Trophoblast cell (in vitro differentiated cells and primary cell): ENCODE data around the gene PPP4R1.
A peak's percentile ranks its signal among the peaks of the same experiment; 100 is the strongest.

Source experiments
- DNase-seq, 2 donors: peaks; one replicate each; pipeline ENCODE4 v3.0.0-alpha.2; 2016
- H2AFZ ChIP-seq: 2 replicates; pipeline ENCODE4 v1.6.1; 2013; ENCODE audit warnings: low read length, moderate library complexity, mild to moderate bottlenecking; ENCODE audit not compliant: insufficient read depth, poor library complexity
- H2AK5ac ChIP-seq: 2 replicates; pipeline ENCODE4 v1.6.1; 2013; ENCODE audit warnings: mild to moderate bottlenecking, low read length
- H2BK120ac ChIP-seq: 2 replicates; pipeline ENCODE4 v1.6.1; 2013; ENCODE audit warnings: low read length, mild to moderate bottlenecking, moderate library complexity; ENCODE audit not compliant: insufficient read depth, poor library complexity
- H2BK12ac ChIP-seq: 2 replicates; pipeline ENCODE4 v1.6.1; 2013; ENCODE audit warnings: mild to moderate bottlenecking, low read length, moderate library complexity
- H2BK5ac ChIP-seq: 2 replicates; pipeline ENCODE4 v1.6.1; 2013; ENCODE audit warnings: low read length, low read depth, moderate library complexity, mild to moderate bottlenecking; ENCODE audit not compliant: poor library complexity
- H3K14ac ChIP-seq: 2 replicates; pipeline ENCODE4 v1.6.1; 2013; ENCODE audit warnings: mild to moderate bottlenecking, low read length
- H3K18ac ChIP-seq: 2 replicates; pipeline ENCODE4 v1.6.1; 2013; ENCODE audit warnings: mild to moderate bottlenecking, low read length
- H3K23ac ChIP-seq: 2 replicates; pipeline ENCODE4 v1.6.1; 2013; ENCODE audit warnings: low read length
- H3K27ac ChIP-seq: 2 replicates; pipeline ENCODE4 v1.5.1; 2013; ENCODE audit warnings: low read depth, mild to moderate bottlenecking, inconsistent platforms, low read length, moderate library complexity
- H3K27me3 ChIP-seq: 2 replicates; pipeline ENCODE4 v1.6.1; 2013; ENCODE audit warnings: inconsistent platforms, mild to moderate bottlenecking, low read length, moderate library complexity; ENCODE audit not compliant: insufficient read depth
- H3K36me3 ChIP-seq, 2 experiments: 1 replicate in 1 of 2; 2 replicates in 1 of 2; pipeline ENCODE4 v1.6.1; 2013; ENCODE audit warnings: low read length in 2 of 2, mild to moderate bottlenecking in 2 of 2, moderate library complexity in 1 of 2; ENCODE audit not compliant: insufficient read depth in 2 of 2, control insufficient read depth in 1 of 2
- H3K4ac ChIP-seq: 2 replicates; pipeline ENCODE4 v1.6.1; 2013; ENCODE audit warnings: low read depth, mild to moderate bottlenecking, low read length, moderate library complexity
- H3K4me1 ChIP-seq, 2 experiments: 1 replicate in 1 of 2; 2 replicates in 1 of 2; pipeline ENCODE4 v1.6.1; 2013; ENCODE audit warnings: low read length in 2 of 2, mild to moderate bottlenecking in 2 of 2, moderate library complexity in 1 of 2; ENCODE audit not compliant: insufficient read depth in 2 of 2, control insufficient read depth in 1 of 2
- H3K4me2 ChIP-seq: 2 replicates; pipeline ENCODE4 v1.6.1; 2013; ENCODE audit warnings: inconsistent platforms, mild to moderate bottlenecking, low read length, moderate library complexity
- H3K4me3 ChIP-seq: 2 replicates; pipeline ENCODE4 v1.5.1; 2013; ENCODE audit warnings: mild to moderate bottlenecking, low read depth, low read length, inconsistent platforms
- H3K79me1 ChIP-seq: one replicate; pipeline ENCODE4 v1.6.1; 2013; ENCODE audit warnings: low read length
- H3K79me2 ChIP-seq: 2 replicates; pipeline ENCODE4 v1.6.1; 2013; ENCODE audit warnings: low read length, mild to moderate bottlenecking; ENCODE audit not compliant: control insufficient read depth, insufficient read depth, poor library complexity
- H3K9ac ChIP-seq: 2 replicates; pipeline ENCODE4 v1.6.1; 2013; ENCODE audit warnings: mild to moderate bottlenecking, low read length
- H3K9me3 ChIP-seq: 2 replicates; pipeline ENCODE4 v1.6.1; 2013; ENCODE audit warnings: low read depth, mild to moderate bottlenecking, control low read depth, inconsistent platforms, low read length; ENCODE audit not compliant: insufficient read depth
- H4K12ac ChIP-seq: 2 replicates; pipeline ENCODE4 v1.6.1; 2013; ENCODE audit warnings: low read depth, mild to moderate bottlenecking, low read length, moderate library complexity
- H4K8ac ChIP-seq: 2 replicates; pipeline ENCODE4 v1.6.1; 2013; ENCODE audit warnings: low read depth, mild to moderate bottlenecking, low read length, moderate library complexity
- H4K91ac ChIP-seq: one replicate; pipeline ENCODE4 v1.6.1; 2013; ENCODE audit warnings: low read depth, mild to moderate bottlenecking, low read length, moderate library complexity
- WGBS: extraction: QIAGEN DNeasy Blood & Tissue Kit; methylation state at CpG from one replicate; pipeline ENCODE4 v1.1.7; 2013; ENCODE audit warnings: missing lambda C conversion rate; ENCODE audit not compliant: insufficient read length, insufficient coverage; ENCODE audit errors: extremely low coverage; 5-methylcytosine and 5-hydroxymethylcytosine counted together

PPP4R1 gene

GRCh38 chr18:9613550-9614400 lies 584 bp downstream of the PPP4R1 start:
- peak overlapping the region; percentile 80 for H2BK5ac ChIP-seq
- H3K14ac ChIP-seq = peak overlapping the region; percentile 68
- peak overlapping the region; percentile 95 for H3K9ac ChIP-seq
- H2AFZ ChIP-seq = peak overlapping the region; percentile 95
- H3K9me3 ChIP-seq = no peaks in the 10 kb centered on the region
- no peaks in the 10 kb centered on the region for H3K27me3 ChIP-seq
- peaks cover 16% of the 10 kb centered on the region for H3K79me2 ChIP-seq
- no peak overlapping the region for H2AK5ac ChIP-seq
- H3K23ac ChIP-seq = no peak overlapping the region
- peak overlapping the region; percentile 92 for H3K27ac ChIP-seq
- H2BK12ac ChIP-seq = no peak overlapping the region
- peak overlapping the region; percentile 98 for H4K91ac ChIP-seq
- peak overlapping the region; percentile 95 for H4K8ac ChIP-seq
- DNase-seq = peak; percentile 42 to 73
- peaks cover 0 to 10% of the 10 kb centered on the region in 2 experiments for H3K36me3 ChIP-seq
- H2BK120ac ChIP-seq = peak overlapping the region; percentile 78
- peak overlapping the region; percentile 90 for H3K4me3 ChIP-seq
- peak overlapping the region; percentile 98 for H3K18ac ChIP-seq
- H3K4ac ChIP-seq = peak overlapping the region; percentile 37
- H3K4me2 ChIP-seq = peak overlapping the region; percentile 87
- H3K4me1 ChIP-seq = peaks cover 9 to 11% of the 10 kb centered on the region in 2 experiments
- H3K79me1 ChIP-seq = peaks cover 18% of the 10 kb centered on the region
- H4K12ac ChIP-seq = peak overlapping the region; percentile 65
- WGBS = no CpG with 5 or more reads among the region's 78 CpGs

- peaks cover 16% of the 10 kb centered on the region for H3K79me2 ChIP-seq
- H3K4me3 ChIP-seq = no peak overlapping the region
- no peak overlapping the region for H3K27ac ChIP-seq
- no peak overlapping the region for H2AFZ ChIP-seq
- no peak overlapping the region for H4K91ac ChIP-seq
- no peak overlapping the region for H3K18ac ChIP-seq
- H2BK5ac ChIP-seq = no peak overlapping the region
- no peak overlapping the region for H3K4ac ChIP-seq
- no peak overlapping the region for H2BK120ac ChIP-seq
- H3K14ac ChIP-seq = no peak overlapping the region
- H3K36me3 ChIP-seq = peaks cover 0 to 10% of the 10 kb centered on the region in 2 experiments
- no peaks in the 10 kb centered on the region for H3K9me3 ChIP-seq
- H3K4me2 ChIP-seq = peak overlapping the region; percentile 40
- peaks cover 18% of the 10 kb centered on the region for H3K79me1 ChIP-seq
- H2AK5ac ChIP-seq = no peak overlapping the region
- H3K27me3 ChIP-seq = no peaks in the 10 kb centered on the region
- DNase-seq = no peak
- no CpG with 5 or more reads among the region's 3 CpGs for WGBS
- H3K9ac ChIP-seq = no peak overlapping the region
- no peak overlapping the region for H4K8ac ChIP-seq
- no peak overlapping the region for H3K23ac ChIP-seq
- peaks cover 9 to 11% of the 10 kb centered on the region in 2 experiments for H3K4me1 ChIP-seq
- H2BK12ac ChIP-seq = no peak overlapping the region
- H4K12ac ChIP-seq = no peak overlapping the region
Measured at GRCh38 chr18:9612977-9613376, 1.4 kb downstream of the PPP4R1 start.

GRCh38 chr18:9612215-9612830 lies 2.0 kb downstream of the PPP4R1 start:
- H3K27me3 ChIP-seq = no peaks in the 10 kb centered on the region
- no peak overlapping the region for H4K8ac ChIP-seq
- H2AFZ ChIP-seq = no peak overlapping the region
- peak overlapping the region; percentile 19 for H3K4ac ChIP-seq
- H3K4me3 ChIP-seq = no peak overlapping the region
- no peak overlapping the region for H2BK5ac ChIP-seq
- H3K23ac ChIP-seq = no peak overlapping the region
- H3K18ac ChIP-seq = no peak overlapping the region
- H3K14ac ChIP-seq = no peak overlapping the region
- H4K91ac ChIP-seq = no peak overlapping the region
- H3K9me3 ChIP-seq = no peaks in the 10 kb centered on the region
- WGBS = no CpG with 5 or more reads among the region's 3 CpGs
- peak; percentile 12 to 66 for DNase-seq
- no peak overlapping the region for H3K9ac ChIP-seq
- no peak overlapping the region for H3K27ac ChIP-seq
- no peak overlapping the region for H2BK120ac ChIP-seq
- H2BK12ac ChIP-seq = no peak overlapping the region
- no peak overlapping the region for H2AK5ac ChIP-seq
- H4K12ac ChIP-seq = no peak overlapping the region
- peaks cover 16% of the 10 kb centered on the region for H3K79me2 ChIP-seq
- H3K79me1 ChIP-seq = peaks cover 18% of the 10 kb centered on the region
- peaks cover 9 to 11% of the 10 kb centered on the region in 2 experiments for H3K4me1 ChIP-seq
- H3K36me3 ChIP-seq = peaks cover 0 to 10% of the 10 kb centered on the region in 2 experiments
- H3K4me2 ChIP-seq = peak overlapping the region; percentile 8

- Histone ChIP-seq H2AK5ac (no peak overlapping the region), H3K23ac (no peak overlapping the region), H2BK5ac (no peak overlapping the region), H3K9ac (no peak overlapping the region), H3K18ac (no peak overlapping the region), H3K9me3 (no peaks in the 10 kb centered on the region), H3K36me3 (peaks cover 3 to 14% of the 10 kb centered on the region in 2 experiments), H3K79me1 (peaks cover 6% of the 10 kb centered on the region), H3K4me1 (peaks cover 4 to 6% of the 10 kb centered on the region in 2 experiments), H3K27ac (no peak overlapping the region), H2AFZ (no peak overlapping the region), H3K79me2 (peaks cover 14% of the 10 kb centered on the region), H4K91ac (no peak overlapping the region), H3K14ac (no peak overlapping the region), H3K4me2 (no peak overlapping the region), H2BK12ac (no peak overlapping the region), H4K12ac (no peak overlapping the region), H4K8ac (no peak overlapping the region), H3K4ac (peak overlapping the region; percentile 16), H3K27me3 (no peaks in the 10 kb centered on the region), H2BK120ac (no peak overlapping the region), H3K4me3 (no peak overlapping the region)
- WGBS = no CpG with 5 or more reads among the region's 7 CpGs
- no peak for DNase-seq
Measured at GRCh38 chr18:9609190-9609589, 5.2 kb downstream of the PPP4R1 start.
